ENCODE data around the gene RGPD4.

Gene RGPD4

GRCh38 chr2:107808959-107809358 lies 17.7 kb upstream of the RGPD4 start:
- TF ChIP-seq, protein P1, sequence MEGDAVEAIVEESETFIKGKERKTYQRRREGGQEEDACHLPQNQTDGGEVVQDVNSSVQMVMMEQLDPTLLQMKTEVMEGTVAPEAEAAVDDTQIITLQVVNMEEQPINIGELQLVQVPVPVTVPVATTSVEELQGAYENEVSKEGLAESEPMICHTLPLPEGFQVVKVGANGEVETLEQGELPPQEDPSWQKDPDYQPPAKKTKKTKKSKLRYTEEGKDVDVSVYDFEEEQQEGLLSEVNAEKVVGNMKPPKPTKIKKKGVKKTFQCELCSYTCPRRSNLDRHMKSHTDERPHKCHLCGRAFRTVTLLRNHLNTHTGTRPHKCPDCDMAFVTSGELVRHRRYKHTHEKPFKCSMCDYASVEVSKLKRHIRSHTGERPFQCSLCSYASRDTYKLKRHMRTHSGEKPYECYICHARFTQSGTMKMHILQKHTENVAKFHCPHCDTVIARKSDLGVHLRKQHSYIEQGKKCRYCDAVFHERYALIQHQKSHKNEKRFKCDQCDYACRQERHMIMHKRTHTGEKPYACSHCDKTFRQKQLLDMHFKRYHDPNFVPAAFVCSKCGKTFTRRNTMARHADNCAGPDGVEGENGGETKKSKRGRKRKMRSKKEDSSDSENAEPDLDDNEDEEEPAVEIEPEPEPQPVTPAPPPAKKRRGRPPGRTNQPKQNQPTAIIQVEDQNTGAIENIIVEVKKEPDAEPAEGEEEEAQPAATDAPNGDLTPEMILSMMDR (IDR thresholded peaks at IDR 0.05; ENCODE audit: low read depth, low read length): no peak
- no peak for DNase-seq (ENCODE audit: extremely low read depth, low read depth)

DNA sequence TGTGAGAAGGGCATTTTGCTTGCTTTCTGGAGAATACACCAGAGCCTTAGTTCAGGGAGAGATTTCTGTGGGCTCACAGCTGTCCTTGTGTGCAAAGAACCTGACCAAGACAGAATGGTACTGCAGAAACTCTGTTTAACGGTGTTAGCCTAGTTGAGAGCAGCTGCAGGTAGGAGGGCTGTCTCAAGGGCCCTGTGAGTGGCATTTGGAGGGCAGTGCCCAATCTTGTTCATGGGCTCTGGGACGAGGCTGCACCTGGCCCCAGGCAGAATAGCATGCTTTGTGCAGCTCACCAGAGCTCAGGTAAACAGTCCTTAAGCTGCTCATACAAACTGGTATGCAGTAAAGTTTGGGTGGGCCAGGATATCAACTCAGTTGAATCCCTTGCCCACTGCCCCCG lies 16.9 kb upstream of the RGPD4 start:
- DNase-seq (ENCODE audit: extremely low read depth, low read depth): no peak

DNA sequence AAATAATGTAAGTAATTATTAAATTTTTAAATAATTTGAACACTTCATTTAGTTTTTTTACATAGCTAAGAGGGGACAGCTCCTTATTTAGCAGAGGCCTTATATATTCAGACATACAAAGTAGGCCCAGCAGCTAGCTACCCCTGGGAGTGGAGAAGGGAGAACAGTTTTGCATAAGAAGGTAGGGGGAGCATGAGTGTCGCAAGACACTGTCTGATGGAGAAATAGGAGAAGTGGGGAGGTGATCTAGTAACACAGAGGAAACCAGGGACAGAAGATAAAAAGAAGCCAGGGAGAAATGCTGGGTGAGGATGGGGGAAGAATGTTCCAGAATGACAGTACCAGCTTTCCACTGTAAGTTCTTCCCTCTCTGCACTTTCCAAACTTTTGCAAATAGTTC lies 16.0 kb upstream of the RGPD4 start:
- TF ChIP-seq, protein P1 (IDR thresholded peaks at IDR 0.05; ENCODE audit: low read depth, low read length): no peak
- DNase-seq (ENCODE audit: extremely low read depth, low read depth): no peak

More for the DNA sequence above, 16.9 kb upstream of the RGPD4 start:
- TF ChIP-seq, protein P1 (IDR thresholded peaks at IDR 0.05; ENCODE audit: low read depth, low read length): no peak

DNA sequence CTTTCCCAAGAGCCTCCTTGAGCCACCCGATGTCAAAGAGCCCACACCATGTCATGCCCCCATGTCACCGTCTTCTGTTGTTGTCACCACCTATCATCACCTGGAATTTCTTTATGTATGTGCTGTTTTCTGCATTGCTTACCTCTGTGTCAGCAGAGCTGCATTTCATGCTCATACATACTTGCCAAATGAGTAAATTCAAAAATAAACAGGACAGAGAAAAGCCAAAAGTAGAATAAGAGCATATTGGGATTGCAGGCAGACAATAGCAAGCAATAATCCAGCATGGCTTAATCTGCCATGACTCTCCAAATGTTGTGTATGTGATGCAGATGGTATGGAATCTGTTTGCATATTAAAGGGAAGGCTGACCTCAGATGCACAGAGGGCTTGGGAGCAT lies 15.3 kb upstream of the RGPD4 start:
- TF ChIP-seq, protein P1 (IDR thresholded peaks at IDR 0.05; ENCODE audit: low read depth, low read length): no peak
- no peak for DNase-seq (ENCODE audit: extremely low read depth, low read depth)

DNA sequence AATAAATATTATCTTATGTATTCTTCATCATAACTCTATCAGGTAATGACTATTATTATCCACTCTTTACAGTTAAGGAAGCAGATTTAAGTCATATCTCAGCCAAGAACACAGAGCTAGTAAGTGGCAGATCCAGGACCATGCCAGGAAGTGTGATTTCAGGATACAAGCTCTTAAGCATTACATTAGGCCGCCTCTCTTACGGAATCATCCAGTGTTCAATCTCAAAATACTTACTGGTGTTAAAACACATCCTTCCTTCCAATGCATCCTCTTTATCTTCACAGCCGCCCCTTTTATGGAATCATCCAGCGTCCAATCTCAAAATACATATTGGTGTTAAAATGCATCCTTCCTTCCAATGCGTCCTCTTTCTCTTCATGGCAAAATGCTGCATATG lies 14.7 kb upstream of the RGPD4 start:
- TF ChIP-seq, protein P1 (IDR thresholded peaks at IDR 0.05; ENCODE audit: low read depth, low read length): no peak
- DNase-seq (ENCODE audit: extremely low read depth, low read depth): no peak

DNA sequence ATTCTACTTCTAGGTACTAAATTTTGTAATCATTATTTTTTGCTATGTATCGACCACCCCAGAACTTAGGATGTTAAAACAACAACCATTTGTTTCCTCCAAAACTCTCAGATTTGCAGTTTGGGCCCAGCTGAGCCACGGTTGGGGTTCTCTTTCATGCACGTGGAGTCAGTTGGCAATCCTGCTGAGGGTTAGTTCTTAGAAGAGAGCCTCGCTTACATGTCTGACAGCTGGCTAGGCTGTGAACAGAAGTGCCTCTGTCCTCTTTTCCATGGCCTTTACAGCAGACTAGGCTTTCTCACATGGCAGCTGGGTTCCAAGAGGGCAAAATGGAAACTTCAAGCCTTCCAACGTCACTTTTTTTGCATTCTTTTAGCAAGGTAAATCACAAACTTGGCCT lies 9.3 kb upstream of the RGPD4 start:
- DNase-seq (ENCODE audit: extremely low read depth, low read depth): no peak
- TF ChIP-seq, protein P1 (IDR thresholded peaks at IDR 0.05; ENCODE audit: low read depth, low read length): no peak

- TF ChIP-seq, protein P1 (IDR thresholded peaks at IDR 0.05; ENCODE audit: low read depth, low read length): no peak
- no peak for DNase-seq (ENCODE audit: extremely low read depth, low read depth)
These were observed 4.4 kb upstream of the RGPD4 start for GRCh38 chr2:107822302-107822701.

All from AG09319 (cell line).